OCI-LY7 (cell line): ENCODE data around the gene FRMD6. TPM values are rescaled to one million over a fixed set of nuclear protein-coding genes. Genes with fewer than 3 reads are reported as not detected.

ENCODE experiments used
- BruUV-seq: library from RNA; stranded (reverse); fragments of 400-500 nt; replicated peaks from 2 replicates; lab custom pipeline; 2021; lab: Mats Ljungman, UMichigan
- CTCF ChIA-PET: fragments of 300-600 bp; sonication (Branson Sonifier 250); formaldehyde crosslinking; loops from one replicate; lab custom pipeline; 2022; ENCODE audit warnings: antibody characterized with exemption; ENCODE audit not compliant: unreplicated experiment; lab: Charles Lee
- POLR2A ChIA-PET: fragments of 300-600 bp; sonication (Branson Sonifier 250); formaldehyde crosslinking; loops from one replicate; lab custom pipeline; 2022; ENCODE audit warnings: antibody characterized with exemption; lab: Charles Lee
- DNase-seq: peaks from one replicate; pipeline ENCODE4 v3.0.0-alpha.2; 2015; ENCODE audit warnings: low spot score
- H2AFZ ChIP-seq: fragments of 200-600 bp; sonication (generic), shearing (Covaris generic); 2 replicates; pipeline ENCODE4 v1.6.1; 2014; ENCODE audit warnings: mild to moderate bottlenecking, antibody characterized with exemption, low read length, moderate library complexity
- H3K27ac ChIP-seq: fragments of 200-600 bp; sonication (generic); 2 replicates; pipeline ENCODE4 v1.5.1; 2014; ENCODE audit warnings: mixed run types, low read depth, mild to moderate bottlenecking, moderate library complexity, low read length, inconsistent platforms; ENCODE audit not compliant: poor library complexity, severe bottlenecking
- H3K36me3 ChIP-seq: fragments of 200-600 bp; sonication (generic); 2 replicates; pipeline ENCODE4 v1.6.1; 2014; ENCODE audit warnings: mild to moderate bottlenecking, antibody characterized with exemption, low read length, moderate library complexity, mixed read lengths; ENCODE audit not compliant: insufficient read depth
- H3K4me1 ChIP-seq: fragments of 200-600 bp; sonication (generic); 2 replicates; pipeline ENCODE4 v1.5.1; 2014; ENCODE audit warnings: mild to moderate bottlenecking, low read length; ENCODE audit not compliant: insufficient read depth, poor library complexity, severe bottlenecking
- H3K4me2 ChIP-seq: fragments of 200-600 bp; sonication (generic); 2 replicates; pipeline ENCODE4 v1.6.1; 2014; ENCODE audit warnings: mild to moderate bottlenecking, low read length
- H3K4me3 ChIP-seq: fragments of 200-600 bp; sonication (generic); 2 replicates; pipeline ENCODE4 v1.5.1; 2014; ENCODE audit warnings: mild to moderate bottlenecking, low read depth, low read length; ENCODE audit not compliant: poor library complexity, severe bottlenecking
- H3K79me2 ChIP-seq: fragments of 200-600 bp; sonication (generic); 2 replicates; pipeline ENCODE4 v1.6.1; 2016; ENCODE audit warnings: low read depth, mild to moderate bottlenecking, low read length, moderate library complexity, mixed read lengths; ENCODE audit not compliant: insufficient read depth
- H3K9me2 ChIP-seq: fragments of 200-600 bp; sonication (generic); 2 replicates; pipeline ENCODE4 v1.6.1; 2016; ENCODE audit warnings: mild to moderate bottlenecking, low read length, mixed read lengths; ENCODE audit not compliant: insufficient read depth
- H3K9me3 ChIP-seq: fragments of 200-600 bp; sonication (generic); 2 replicates; pipeline ENCODE4 v1.6.1; 2014; ENCODE audit warnings: mild to moderate bottlenecking, mixed run types, low read length, mixed read lengths
- H4K20me1 ChIP-seq: fragments of 200-600 bp; sonication (generic); 2 replicates; pipeline ENCODE4 v1.6.1; 2014; ENCODE audit warnings: mild to moderate bottlenecking, antibody characterized with exemption, low read length, moderate library complexity, mixed read lengths; ENCODE audit not compliant: insufficient read depth
- CTCF ChIP-seq: fragments of 200-600 bp; sonication (generic); conservative IDR thresholded peaks from 2 replicates; pipeline ENCODE4 v1.5.1; 2014; ENCODE audit warnings: mild to moderate bottlenecking, antibody characterized with exemption, low read length, moderate library complexity, mixed read lengths
- EZH2phosphoT487 ChIP-seq: fragments of 200-600 bp; sonication (generic); IDR thresholded peaks from 2 replicates; pipeline ENCODE4 v1.6.1; 2018; ENCODE audit warnings: low read depth, borderline replicate concordance, mild to moderate bottlenecking, mixed run types, antibody characterized with exemption, low read length, moderate library complexity, mixed read lengths
- intact Hi-C: fragments of 100-400 bp; cut with micrococcal nuclease; formaldehyde crosslinking; loops from one replicate; pipeline ENCODE4 v1.10.0; 2022; ENCODE audit not compliant: unreplicated experiment
- total RNA-seq, 2 experiments: library from RNA; depleted of rRNA in 1 of 2; stranded (reverse); fragments of >200 nt in 1 of 2; shearing (Covaris generic) in 1 of 2; gene quantifications; 2 replicates each; pipeline ENCODE4 v1.2.3, GENCODE V29; 2014 to 2022

Gene FRMD6
- total RNA-seq, 2 experiments from 2014 or later: 4.4 to 12.3 TPM

GRCh38 chr14:51619561-51619960, 32.1 kb upstream of the FRMD6 start:
- BruUV-seq: no TSS peak
- H3K4me2 ChIP-seq: no peak overlapping the region
- no peak overlapping the region for H3K27ac ChIP-seq
- H3K79me2 ChIP-seq: no peaks in the 10 kb centered on the region
- H3K9me3 ChIP-seq: no peaks in the 10 kb centered on the region
- no peak for DNase-seq
- H3K36me3 ChIP-seq: no peaks in the 10 kb centered on the region
- H3K4me1 ChIP-seq: no peaks in the 10 kb centered on the region
- no peak overlapping the region for H2AFZ ChIP-seq
- no peaks in the 10 kb centered on the region for H3K9me2 ChIP-seq
- intact Hi-C loops: no loop called here
- CTCF ChIA-PET: no interaction called here
- no peak overlapping the region for H3K4me3 ChIP-seq
- POLR2A ChIA-PET: interaction anchor here (0.9 kb wide), 1 partner anchor 37 kb away, joined by 3 read pairs; no protein-coding TSS in a partner anchor
- TF ChIP-seq EZH2phosphoT487 (no peak), CTCF (no peak)
- no peaks in the 10 kb centered on the region for H4K20me1 ChIP-seq

GRCh38 chr14:51620056-51620455, 31.7 kb upstream of the FRMD6 start:
- POLR2A ChIA-PET: interaction anchor here (0.5 to 0.9 kb wide), 2 partner anchors 37 to 886 kb away, joined by 3 read pairs; no protein-coding TSS in a partner anchor
- Histone ChIP-seq H4K20me1 (no peaks in the 10 kb centered on the region), H2AFZ (no peak overlapping the region), H3K4me2 (no peak overlapping the region), H3K4me3 (no peak overlapping the region), H3K27ac (no peak overlapping the region), H3K4me1 (no peaks in the 10 kb centered on the region), H3K79me2 (no peaks in the 10 kb centered on the region), H3K36me3 (no peaks in the 10 kb centered on the region), H3K9me2 (no peaks in the 10 kb centered on the region), H3K9me3 (no peaks in the 10 kb centered on the region)
- intact Hi-C loops: no loop called here
- no peak for TF ChIP-seq CTCF
- TF ChIP-seq EZH2phosphoT487: no peak
- no peak for DNase-seq
- CTCF ChIA-PET: no interaction called here
- no TSS peak for BruUV-seq

GRCh38 chr14:51621654-51622053, 30.1 kb upstream of the FRMD6 start:
- POLR2A ChIA-PET: no interaction called here
- CTCF ChIA-PET: no interaction called here
- no peak for DNase-seq
- Histone ChIP-seq H3K9me2 (no peaks in the 10 kb centered on the region), H3K36me3 (no peaks in the 10 kb centered on the region), H3K4me1 (no peaks in the 10 kb centered on the region), H3K79me2 (no peaks in the 10 kb centered on the region), H3K4me2 (no peak overlapping the region), H2AFZ (no peak overlapping the region), H3K4me3 (no peak overlapping the region), H3K9me3 (no peaks in the 10 kb centered on the region), H4K20me1 (no peaks in the 10 kb centered on the region), H3K27ac (no peak overlapping the region)
- intact Hi-C loops: no loop called here
- BruUV-seq: no TSS peak
- TF ChIP-seq CTCF: no peak
- no peak for TF ChIP-seq EZH2phosphoT487
